SK-N-SH treated with all-trans-retinoic acid at 6 μM for 48 hours (cell line): ENCODE data around the gene MEX3A.

Experiments used
- OSR1 ChIP-seq: fragments of 250-450 bp; sonication (Bioruptor Pico); IDR thresholded peaks from 2 replicates; pipeline ENCODE4 v1.8.0; 2022; ENCODE audit warnings: moderate library complexity, mild to moderate bottlenecking, inconsistent platforms
- PPARA ChIP-seq: fragments of 250-450 bp; sonication (Bioruptor Pico); IDR thresholded peaks from 2 replicates; pipeline ENCODE4 v1.5.0; 2020; ENCODE audit warnings: mild to moderate bottlenecking, borderline replicate concordance
- TSHZ2 ChIP-seq: fragments of 250-450 bp; sonication (Bioruptor Pico); IDR thresholded peaks from 2 replicates; pipeline ENCODE4 v1.5.0; 2020; ENCODE audit warnings: mild to moderate bottlenecking, moderate library complexity
- ZFP3 ChIP-seq: fragments of 250-450 bp; sonication (Bioruptor Pico); IDR thresholded peaks from 2 replicates; pipeline ENCODE4 v1.5.0; 2020; ENCODE audit warnings: mild to moderate bottlenecking, moderate library complexity
- TF ChIP-seq, protein P1 (sequence below): fragments of 250-450 bp; sonication (Bioruptor Pico); IDR thresholded peaks from 2 replicates; pipeline ENCODE4 v1.5.1; 2021; ENCODE audit warnings: mild to moderate bottlenecking, moderate library complexity
- TF ChIP-seq, protein P2 (sequence below): fragments of 250-450 bp; sonication (Bioruptor Pico); IDR thresholded peaks from 2 replicates; pipeline ENCODE4 v1.8.0; 2020; ENCODE audit warnings: mild to moderate bottlenecking, moderate library complexity, borderline replicate concordance

The MEX3A gene

DNA sequence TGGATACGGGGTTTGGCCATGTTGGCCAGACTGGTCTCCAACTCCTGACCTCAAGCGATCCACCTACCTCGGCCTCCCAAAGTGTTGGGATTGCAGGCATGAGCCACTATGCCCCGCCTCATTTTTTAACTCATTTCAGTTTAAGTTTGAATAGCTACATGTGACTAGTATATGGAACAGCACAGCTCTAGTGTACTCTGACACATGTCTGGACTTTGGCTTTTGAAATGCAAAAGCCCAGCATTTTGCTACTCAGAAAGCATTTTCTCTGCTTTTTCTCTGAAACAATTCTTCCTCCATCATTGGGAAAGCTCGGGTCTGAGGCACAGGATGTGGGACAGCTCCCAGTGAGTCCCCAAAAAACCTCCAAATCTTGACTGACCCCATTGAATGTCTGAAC, 57.5 kb downstream of the MEX3A start (continued):
- TF ChIP-seq, protein P1, sequence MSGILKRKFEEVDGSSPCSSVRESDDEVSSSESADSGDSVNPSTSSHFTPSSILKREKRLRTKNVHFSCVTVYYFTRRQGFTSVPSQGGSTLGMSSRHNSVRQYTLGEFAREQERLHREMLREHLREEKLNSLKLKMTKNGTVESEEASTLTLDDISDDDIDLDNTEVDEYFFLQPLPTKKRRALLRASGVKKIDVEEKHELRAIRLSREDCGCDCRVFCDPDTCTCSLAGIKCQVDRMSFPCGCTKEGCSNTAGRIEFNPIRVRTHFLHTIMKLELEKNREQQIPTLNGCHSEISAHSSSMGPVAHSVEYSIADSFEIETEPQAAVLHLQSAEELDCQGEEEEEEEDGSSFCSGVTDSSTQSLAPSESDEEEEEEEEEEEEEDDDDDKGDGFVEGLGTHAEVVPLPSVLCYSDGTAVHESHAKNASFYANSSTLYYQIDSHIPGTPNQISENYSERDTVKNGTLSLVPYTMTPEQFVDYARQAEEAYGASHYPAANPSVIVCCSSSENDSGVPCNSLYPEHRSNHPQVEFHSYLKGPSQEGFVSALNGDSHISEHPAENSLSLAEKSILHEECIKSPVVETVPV (CRISPR knock-in tag) = no peak
- TF ChIP-seq OSR1 (no peak), ZFP3 (CRISPR knock-in tag) (no peak), PPARA (CRISPR knock-in tag) (no peak), TSHZ2 (CRISPR knock-in tag) (no peak)
- TF ChIP-seq, protein P2, sequence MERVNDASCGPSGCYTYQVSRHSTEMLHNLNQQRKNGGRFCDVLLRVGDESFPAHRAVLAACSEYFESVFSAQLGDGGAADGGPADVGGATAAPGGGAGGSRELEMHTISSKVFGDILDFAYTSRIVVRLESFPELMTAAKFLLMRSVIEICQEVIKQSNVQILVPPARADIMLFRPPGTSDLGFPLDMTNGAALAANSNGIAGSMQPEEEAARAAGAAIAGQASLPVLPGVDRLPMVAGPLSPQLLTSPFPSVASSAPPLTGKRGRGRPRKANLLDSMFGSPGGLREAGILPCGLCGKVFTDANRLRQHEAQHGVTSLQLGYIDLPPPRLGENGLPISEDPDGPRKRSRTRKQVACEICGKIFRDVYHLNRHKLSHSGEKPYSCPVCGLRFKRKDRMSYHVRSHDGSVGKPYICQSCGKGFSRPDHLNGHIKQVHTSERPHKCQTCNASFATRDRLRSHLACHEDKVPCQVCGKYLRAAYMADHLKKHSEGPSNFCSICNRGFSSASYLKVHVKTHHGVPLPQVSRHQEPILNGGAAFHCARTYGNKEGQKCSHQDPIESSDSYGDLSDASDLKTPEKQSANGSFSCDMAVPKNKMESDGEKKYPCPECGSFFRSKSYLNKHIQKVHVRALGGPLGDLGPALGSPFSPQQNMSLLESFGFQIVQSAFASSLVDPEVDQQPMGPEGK (CRISPR knock-in tag) = no peak
